HepG2 (cell line): ENCODE results near the gene IFNA21.

Source experiments
- ASH2L ChIP-seq: fragments of 300-600, 200-600 bp; sonication (generic); IDR thresholded peaks from 2 replicates; pipeline ENCODE4 v1.7.0; 2017; ENCODE audit warnings: low read depth, mild to moderate bottlenecking, moderate library complexity, mixed read lengths, low read length; ENCODE audit not compliant: insufficient read length
- EP300 ChIP-seq, 3 experiments: sonication (generic) in 1 of 3; formaldehyde crosslinking in 1 of 3; IDR thresholded peaks; 2 replicates each; pipeline versions ENCODE4 v1.5.1 to v1.6.1; 2011 to 2020; ENCODE audit warnings: low read depth in 2 of 3, low read length in 2 of 3, borderline replicate concordance in 1 of 3, improper control_type of control experiment in 1 of 3, mild to moderate bottlenecking in 1 of 3, missing genetic modification reagents in 1 of 3, moderate library complexity in 1 of 3
- EZH2 ChIP-seq: conservative IDR thresholded peaks from 2 replicates; pipeline ENCODE4 v1.6.1; 2012; ENCODE audit warnings: mild to moderate bottlenecking, low read depth, low read length, moderate library complexity
- HOMEZ ChIP-seq: IDR thresholded peaks from 2 replicates; pipeline ENCODE4 v1.6.1; 2016; ENCODE audit warnings: low read depth
- USF2 ChIP-seq, 2 experiments: sonication (generic) in 1 of 2; formaldehyde crosslinking in 1 of 2; IDR thresholded peaks; 2 replicates each; pipeline versions ENCODE4 v1.5.1 to v1.6.1; 2011 to 2020; ENCODE audit warnings: borderline replicate concordance in 1 of 2, low read depth in 1 of 2, low read length in 1 of 2, mild to moderate bottlenecking in 1 of 2, missing genetic modification reagents in 1 of 2, moderate library complexity in 1 of 2

GRCh38 chr9:21154018-21154608 lies 12.3 kb downstream of the IFNA21 start:
- TF ChIP-seq EZH2 (no peak), EP300 (IDR thresholded peaks at IDR 0.05; ENCODE audit: low read depth in 2 of 2, low read length in 2 of 2) (no peak), EP300 (CRISPR knock-in tag; IDR thresholded peaks at IDR 0.05; ENCODE audit: borderline replicate concordance) (no peak), ASH2L (no peak), HOMEZ (CRISPR knock-in tag) (no peak), USF2 (IDR thresholded peaks at IDR 0.05; ENCODE audit: low read depth, low read length) (no peak), USF2 (CRISPR knock-in tag; IDR thresholded peaks at IDR 0.05; ENCODE audit: borderline replicate concordance) (no peak)
